BLaER1 (cell line): ENCODE measurements around the gene CLDN20.
A peak's percentile ranks its signal among the peaks of the same experiment; 100 is the strongest.
"Not testable (repeated sequence)": the region's sequence is repeated elsewhere in the genome, so short reads cannot be mapped to it uniquely, and the experiment has no call there.

ENCODE experiments used
- H3K27ac ChIP-seq: shearing (Covaris generic); formaldehyde crosslinking; 2 replicates; pipeline ENCODE4 v1.8.1; 2022
- H3K27me3 ChIP-seq: shearing (Covaris generic); formaldehyde crosslinking; 2 replicates; pipeline ENCODE4 v1.8.1; 2022
- H3K36me3 ChIP-seq: shearing (Covaris generic); formaldehyde crosslinking; 2 replicates; pipeline ENCODE4 v1.8.1; 2022
- H3K4me1 ChIP-seq: shearing (Covaris generic); formaldehyde crosslinking; 2 replicates; pipeline ENCODE4 v1.8.1; 2022
- H3K4me2 ChIP-seq: shearing (Covaris generic); formaldehyde crosslinking; 2 replicates; pipeline ENCODE4 v1.8.1; 2022
- H3K4me3 ChIP-seq: shearing (Covaris generic); formaldehyde crosslinking; 2 replicates; pipeline ENCODE4 v1.8.1; 2022
- H3K9ac ChIP-seq: shearing (Covaris generic); formaldehyde crosslinking; 2 replicates; pipeline ENCODE4 v1.8.1; 2022
- H3K9me3 ChIP-seq: shearing (Covaris generic); formaldehyde crosslinking; 2 replicates; pipeline ENCODE4 v1.8.1; 2022
- H4K20me1 ChIP-seq: shearing (Covaris generic); formaldehyde crosslinking; 2 replicates; pipeline ENCODE4 v1.8.1; 2022
- Cebpa-rat ChIP-seq: shearing (Covaris generic); IDR thresholded peaks from 2 replicates; pipeline ENCODE4 v1.8.1; 2022

Gene CLDN20

DNA sequence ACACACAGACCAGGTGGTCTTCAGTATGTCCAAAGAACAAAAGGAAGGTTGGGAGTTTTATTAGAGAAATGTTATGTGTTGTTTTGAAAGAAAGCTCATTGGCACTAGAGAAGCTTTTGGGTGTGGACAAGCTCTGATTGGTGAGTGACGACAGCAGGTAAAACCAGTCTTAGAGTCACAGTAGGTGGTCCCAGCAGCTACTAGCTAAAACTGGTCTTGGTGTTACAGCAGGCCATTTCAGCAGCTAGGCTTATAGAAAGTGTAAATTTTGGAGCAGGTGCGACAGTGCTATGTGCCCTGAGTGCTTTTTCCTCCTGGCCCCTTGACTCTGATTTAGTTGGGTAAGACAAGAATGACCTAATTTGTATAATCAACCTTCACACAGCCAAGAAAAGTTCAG is 3.6 kb downstream of the CLDN20 start:
- Histone ChIP-seq H4K20me1 (0 out of 2 replicates have a peak, but pooled peaks cover under 1% of the 10 kb centered on the region), H3K4me2 (no peak overlapping the region), H3K36me3 (peaks cover 42% of the 10 kb centered on the region), H3K27ac (no peak overlapping the region), H3K4me1 (peaks cover 3% of the 10 kb centered on the region), H3K9me3 (no peaks in the 10 kb centered on the region), H3K4me3 (no peak overlapping the region), H3K9ac (no peak overlapping the region), H3K27me3 (no peaks in the 10 kb centered on the region)
- no peak for TF ChIP-seq Cebpa-rat

DNA sequence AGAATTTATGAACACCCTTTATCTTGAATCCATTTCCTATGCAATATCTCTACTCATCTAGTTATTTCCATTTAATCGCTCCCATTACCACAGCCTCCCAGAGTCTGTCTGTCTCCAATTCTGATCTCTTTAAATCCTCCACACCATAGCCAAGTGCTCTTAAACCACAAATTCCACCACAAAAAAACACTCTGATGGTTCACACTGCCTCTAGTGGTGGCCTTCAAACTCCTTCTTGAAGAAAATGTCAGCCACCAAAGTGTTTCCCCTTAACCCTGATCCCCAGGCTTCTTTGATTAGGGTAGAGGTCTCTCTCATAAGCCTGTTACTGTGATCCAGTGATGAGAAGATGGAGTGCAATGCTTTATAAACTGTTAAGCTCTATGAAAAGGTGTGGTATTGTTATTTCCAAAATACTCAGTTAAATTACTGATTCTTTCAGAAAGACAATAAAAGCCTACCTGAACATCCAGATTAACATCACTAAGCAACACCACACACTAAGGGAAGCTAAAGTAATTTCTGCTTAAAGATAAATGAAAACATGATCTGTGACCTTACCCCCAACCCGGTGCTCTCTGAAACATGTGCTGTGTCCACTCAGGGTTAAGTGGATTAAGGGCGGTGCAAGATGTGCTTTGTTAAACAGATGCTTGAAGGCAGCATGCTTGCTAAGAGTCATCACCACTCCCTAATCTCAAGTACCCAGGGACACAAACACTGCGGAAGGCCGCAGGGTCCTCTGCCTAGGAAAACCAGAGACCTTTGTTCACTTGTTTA is 4.5 kb downstream of the CLDN20 start:
- peaks cover 44% of the 10 kb centered on the region for H3K36me3 ChIP-seq

DNA sequence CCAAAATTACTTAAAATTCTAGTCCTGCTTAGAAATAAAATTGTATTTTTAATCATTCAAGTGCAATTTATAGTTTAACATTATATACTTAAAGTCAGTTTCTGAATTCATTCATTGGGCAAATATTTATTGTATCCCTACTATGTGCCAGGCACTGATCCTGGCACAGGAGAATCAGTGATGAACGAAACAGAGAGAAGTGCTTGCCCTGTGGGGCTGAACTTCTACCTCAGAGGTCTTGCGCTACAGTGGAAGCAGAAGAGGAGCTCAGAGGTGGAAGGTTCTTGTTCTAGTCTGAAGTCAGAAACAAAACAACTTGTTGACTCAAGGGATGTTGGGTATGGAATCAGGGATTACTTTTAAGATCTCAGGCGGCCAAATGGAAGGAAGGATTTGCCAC is 6.0 kb downstream of the CLDN20 start:
- no peak overlapping the region for H3K27ac ChIP-seq
- H3K4me3 ChIP-seq: no peak overlapping the region
- no peaks in the 10 kb centered on the region for H4K20me1 ChIP-seq
- H3K9me3 ChIP-seq: no peaks in the 10 kb centered on the region
- H3K4me2 ChIP-seq: no peak overlapping the region
- no peak overlapping the region for H3K9ac ChIP-seq
- no peak for TF ChIP-seq Cebpa-rat
- no peaks in the 10 kb centered on the region for H3K27me3 ChIP-seq
- peaks cover 14% of the 10 kb centered on the region for H3K4me1 ChIP-seq
- peaks cover 39% of the 10 kb centered on the region for H3K36me3 ChIP-seq

More for the DNA sequence above, 4.5 kb downstream of the CLDN20 start:
- H3K9me3 ChIP-seq, H3K27ac ChIP-seq, H3K4me3 ChIP-seq, H3K4me2 ChIP-seq, H4K20me1 ChIP-seq, H3K9ac ChIP-seq, H3K4me1 ChIP-seq, H3K27me3 ChIP-seq: not testable (repeated sequence)

DNA sequence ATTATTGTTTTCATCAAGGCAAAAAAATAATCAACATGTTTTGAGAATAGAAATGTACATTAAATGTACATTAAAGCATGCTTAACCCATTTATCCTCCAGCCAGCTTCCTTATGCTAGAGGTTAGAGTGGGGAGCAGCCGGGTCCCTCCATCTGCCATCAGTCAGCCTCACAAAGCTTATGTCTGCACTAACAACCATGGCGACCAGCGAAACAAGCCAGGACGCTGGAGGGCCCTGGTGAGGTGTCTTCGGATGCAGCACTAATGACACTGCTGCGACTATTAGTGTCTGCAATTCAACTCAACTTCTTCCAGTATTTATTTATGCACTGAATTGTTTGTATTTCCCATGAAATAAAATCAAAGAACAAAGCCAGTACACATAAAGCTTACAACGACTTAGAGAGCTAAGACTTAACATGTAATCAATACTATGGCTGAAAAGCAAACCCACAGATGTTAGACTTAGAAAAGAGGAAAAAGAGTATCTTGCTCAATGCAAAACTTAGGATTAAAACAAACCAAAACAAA is 6.8 kb downstream of the CLDN20 start:
- Histone ChIP-seq H3K27ac (no peak overlapping the region), H3K9me3 (no peaks in the 10 kb centered on the region), H3K4me2 (no peak overlapping the region), H3K4me1 (peaks cover 14% of the 10 kb centered on the region), H3K9ac (no peak overlapping the region), H3K27me3 (no peaks in the 10 kb centered on the region), H3K4me3 (no peak overlapping the region), H4K20me1 (no peaks in the 10 kb centered on the region), H3K36me3 (peaks cover 40% of the 10 kb centered on the region)
- TF ChIP-seq Cebpa-rat: no peak

DNA sequence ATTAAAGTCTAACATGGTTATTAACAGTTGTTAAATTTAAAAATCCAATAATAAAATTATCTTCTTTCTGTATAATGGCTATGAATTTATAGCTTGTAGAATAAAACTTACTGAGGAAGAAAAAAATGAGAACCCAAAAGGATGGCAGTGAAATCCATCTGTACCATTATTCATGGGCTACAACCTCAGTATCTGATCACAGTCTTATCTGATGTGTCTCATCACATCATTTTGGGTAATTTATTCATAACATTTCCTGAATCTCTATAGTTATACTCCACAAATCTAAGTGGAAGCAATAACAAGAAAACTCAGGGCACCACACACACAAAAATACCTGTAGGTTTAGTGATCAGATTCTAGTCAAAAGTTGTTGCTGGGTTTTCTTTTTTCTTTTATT is 7.3 kb downstream of the CLDN20 start:
- peaks cover 44% of the 10 kb centered on the region for H3K36me3 ChIP-seq
- H3K9ac ChIP-seq: no peak overlapping the region
- H4K20me1 ChIP-seq: no peaks in the 10 kb centered on the region
- TF ChIP-seq Cebpa-rat: no peak
- H3K4me3 ChIP-seq: no peak overlapping the region
- H3K9me3 ChIP-seq: no peaks in the 10 kb centered on the region
- H3K4me1 ChIP-seq: peaks cover 14% of the 10 kb centered on the region
- H3K27ac ChIP-seq: no peak overlapping the region
- no peak overlapping the region for H3K4me2 ChIP-seq
- H3K27me3 ChIP-seq: no peaks in the 10 kb centered on the region

DNA sequence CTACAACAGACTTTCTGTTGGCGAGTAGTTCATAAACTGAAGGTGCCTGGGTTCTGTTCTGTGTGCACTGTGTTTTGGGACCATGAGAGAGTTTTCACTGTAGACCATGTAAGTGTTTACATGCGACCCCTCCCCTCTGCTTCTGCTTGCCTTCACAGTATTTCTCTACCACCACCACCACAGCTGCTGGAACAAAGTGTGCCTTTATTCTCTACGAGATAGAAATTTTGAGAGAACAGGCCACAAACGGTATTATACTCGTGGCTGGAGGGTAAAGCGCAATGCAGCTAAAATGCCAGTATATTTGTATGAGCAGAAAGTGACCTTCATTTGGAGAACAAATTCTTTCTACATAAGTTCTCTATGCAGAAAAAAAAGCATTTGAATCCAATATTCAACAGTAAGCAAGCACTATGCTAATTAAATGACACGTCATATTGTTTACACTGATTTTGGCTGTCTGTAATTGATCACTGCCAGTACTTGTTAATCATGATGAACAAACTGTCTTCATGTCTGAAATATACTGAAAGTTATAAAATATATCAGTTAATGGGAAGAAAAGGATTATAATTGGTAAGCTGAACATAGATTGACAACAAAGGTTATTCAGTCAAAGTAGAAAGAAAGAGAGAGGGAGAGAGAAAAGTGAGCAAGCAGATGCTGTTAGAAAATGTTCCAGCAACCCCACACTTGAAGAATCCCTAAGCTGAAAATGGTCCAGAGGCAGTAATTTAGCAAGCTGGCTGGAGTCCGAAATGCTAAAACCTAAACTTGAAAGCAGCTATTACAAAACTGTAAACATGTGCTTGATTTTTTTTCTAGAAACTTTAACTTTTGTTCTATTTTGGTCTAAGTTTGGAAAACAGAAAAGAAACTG is 8.8 kb downstream of the CLDN20 start:
- Histone ChIP-seq H4K20me1 (no peaks in the 10 kb centered on the region), H3K36me3 (peaks cover 34% of the 10 kb centered on the region), H3K27me3 (no peaks in the 10 kb centered on the region), H3K9me3 (no peaks in the 10 kb centered on the region), H3K4me3 (no peak overlapping the region), H3K4me2 (no peak overlapping the region; the same call in 1 of the 2 replicates), H3K27ac (no peak overlapping the region), H3K4me1 (peaks cover 14% of the 10 kb centered on the region), H3K9ac (no peak overlapping the region)
- TF ChIP-seq Cebpa-rat: no peak

DNA sequence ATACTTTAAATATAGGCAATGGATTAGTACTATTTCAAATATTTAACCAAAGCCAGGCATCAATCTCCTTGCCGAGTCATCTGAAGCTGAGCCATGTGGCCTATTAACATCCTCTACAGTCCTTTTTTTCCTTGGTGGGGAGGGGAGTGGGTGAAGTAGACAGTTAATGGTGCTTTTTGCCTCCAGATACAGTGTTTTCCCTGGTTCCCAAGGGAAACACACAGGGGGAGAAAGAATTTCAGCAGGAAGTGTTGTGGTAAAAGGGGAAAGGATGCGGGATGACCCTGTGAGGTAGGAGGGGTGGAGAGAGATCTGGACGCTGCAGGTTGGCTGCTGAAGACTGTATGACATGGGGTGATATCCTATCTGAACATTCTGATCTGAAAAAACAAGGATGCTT is 9.6 kb downstream of the CLDN20 start:
- H3K27ac ChIP-seq: no peak overlapping the region
- peaks cover 36% of the 10 kb centered on the region for H3K36me3 ChIP-seq
- peak overlapping the region; percentile 56 for H3K4me2 ChIP-seq
- no peaks in the 10 kb centered on the region for H3K9me3 ChIP-seq
- no peaks in the 10 kb centered on the region for H3K27me3 ChIP-seq
- H3K9ac ChIP-seq: no peak overlapping the region
- no peaks in the 10 kb centered on the region for H4K20me1 ChIP-seq
- peaks cover 14% of the 10 kb centered on the region for H3K4me1 ChIP-seq
- no peak for TF ChIP-seq Cebpa-rat
- H3K4me3 ChIP-seq: no peak overlapping the region

DNA sequence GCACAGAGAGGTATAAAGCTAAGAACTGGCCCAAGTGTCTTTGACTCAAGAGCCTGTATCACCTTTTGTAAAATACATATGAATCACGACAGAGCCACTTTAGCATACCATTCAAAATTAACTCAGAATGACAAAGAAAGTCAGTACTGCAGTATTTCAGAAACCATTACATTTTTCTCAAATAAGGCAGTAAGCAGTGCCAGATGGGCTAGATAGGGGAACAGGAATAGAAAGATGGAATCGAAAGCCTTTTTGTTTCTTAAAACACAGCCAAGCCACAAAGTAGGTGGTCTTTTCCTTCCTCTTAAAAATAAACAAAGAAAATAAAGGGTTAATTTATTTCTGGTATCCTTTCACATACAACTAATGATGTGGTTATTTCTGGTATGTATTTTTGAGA is 10.3 kb downstream of the CLDN20 start:
- Histone ChIP-seq H3K9me3 (no peaks in the 10 kb centered on the region), H4K20me1 (no peaks in the 10 kb centered on the region), H3K4me3 (no peak overlapping the region), H3K27ac (no peak overlapping the region), H3K9ac (no peak overlapping the region), H3K27me3 (no peaks in the 10 kb centered on the region), H3K4me2 (no peak overlapping the region), H3K36me3 (peaks cover 41% of the 10 kb centered on the region), H3K4me1 (peaks cover 14% of the 10 kb centered on the region)
- no peak for TF ChIP-seq Cebpa-rat

DNA sequence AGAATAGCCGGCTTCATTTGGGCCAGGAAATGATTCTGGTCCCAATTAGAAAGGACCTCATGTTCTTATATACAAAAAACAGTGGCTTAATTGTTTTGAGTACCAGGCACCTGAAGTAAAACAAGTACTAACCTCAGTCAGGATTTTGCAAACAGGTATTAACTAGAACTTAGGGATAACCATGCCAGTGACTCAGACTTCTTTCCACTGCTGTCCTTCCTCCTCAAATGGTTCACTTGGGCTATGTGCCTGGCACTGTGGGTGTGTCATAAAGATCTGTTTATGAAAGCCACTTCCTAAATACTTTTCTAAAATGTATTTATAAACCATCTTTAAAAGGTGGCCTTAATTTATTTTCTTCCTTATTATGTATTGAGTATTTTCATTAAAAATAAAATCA is 10.7 kb downstream of the CLDN20 start:
- peaks cover 14% of the 10 kb centered on the region for H3K4me1 ChIP-seq
- no peak overlapping the region for H3K27ac ChIP-seq
- H3K36me3 ChIP-seq: peaks cover 45% of the 10 kb centered on the region
- H3K9me3 ChIP-seq: no peaks in the 10 kb centered on the region
- no peak overlapping the region for H3K9ac ChIP-seq
- no peak for TF ChIP-seq Cebpa-rat
- H3K4me2 ChIP-seq: no peak overlapping the region
- no peaks in the 10 kb centered on the region for H4K20me1 ChIP-seq
- no peaks in the 10 kb centered on the region for H3K27me3 ChIP-seq
- H3K4me3 ChIP-seq: no peak overlapping the region
